Central memory CD4-positive, alpha-beta T cell (primary cell): ENCODE measurements around the gene SERAC1.
A peak's percentile ranks its signal among the peaks of the same experiment; 100 is the strongest.

Source experiments
- DNase-seq: peaks from one replicate; pipeline ENCODE4 v3.0.0; 2022

Gene SERAC1

GRCh38 chr6:158076548-158076947 lies 91.5 kb downstream of the SERAC1 start:
- DNase-seq: no peak

- no peak for DNase-seq
Observed at GRCh38 chr6:158073776-158074175, 94.3 kb downstream of the SERAC1 start.

- peak; percentile 43 for DNase-seq
Observed at GRCh38 chr6:158072083-158072721, 95.9 kb downstream of the SERAC1 start.

- DNase-seq: no peak
Observed at GRCh38 chr6:158071121-158072082, 96.7 kb downstream of the SERAC1 start.

GRCh38 chr6:158070513-158070912 lies 97.5 kb downstream of the SERAC1 start:
- no peak for DNase-seq

- no peak for DNase-seq
Observed at GRCh38 chr6:158069800-158070195, 98.3 kb downstream of the SERAC1 start.

- DNase-seq: no peak
Observed at GRCh38 chr6:158068893-158069799, 98.9 kb downstream of the SERAC1 start.

GRCh38 chr6:158068156-158068892 lies 99.7 kb downstream of the SERAC1 start:
- no peak for DNase-seq

GRCh38 chr6:158067436-158068015 lies 100.5 kb downstream of the SERAC1 start:
- no peak for DNase-seq

GRCh38 chr6:158066136-158066781 lies 101.8 kb downstream of the SERAC1 start:
- DNase-seq: no peak

GRCh38 chr6:158064725-158065251 lies 103.3 kb downstream of the SERAC1 start:
- no peak for DNase-seq

- DNase-seq: no peak
Observed at GRCh38 chr6:158063736-158064135, 104.3 kb downstream of the SERAC1 start.

GRCh38 chr6:158061709-158062461 lies 106.2 kb downstream of the SERAC1 start:
- no peak for DNase-seq

- DNase-seq: no peak
Observed at GRCh38 chr6:158061361-158061708, 106.7 kb downstream of the SERAC1 start.

- peak; percentile 31 for DNase-seq
Observed at GRCh38 chr6:158060455-158061360, 107.4 kb downstream of the SERAC1 start.
